Stromal cell of bone marrow (primary cell): ENCODE measurements around the gene WDR18.

Experiments used
- DNase-seq: peaks from one replicate; pipeline ENCODE4 v3.0.0-alpha.2; 2012; ENCODE audit warnings: low read depth

The WDR18 gene, protein sequence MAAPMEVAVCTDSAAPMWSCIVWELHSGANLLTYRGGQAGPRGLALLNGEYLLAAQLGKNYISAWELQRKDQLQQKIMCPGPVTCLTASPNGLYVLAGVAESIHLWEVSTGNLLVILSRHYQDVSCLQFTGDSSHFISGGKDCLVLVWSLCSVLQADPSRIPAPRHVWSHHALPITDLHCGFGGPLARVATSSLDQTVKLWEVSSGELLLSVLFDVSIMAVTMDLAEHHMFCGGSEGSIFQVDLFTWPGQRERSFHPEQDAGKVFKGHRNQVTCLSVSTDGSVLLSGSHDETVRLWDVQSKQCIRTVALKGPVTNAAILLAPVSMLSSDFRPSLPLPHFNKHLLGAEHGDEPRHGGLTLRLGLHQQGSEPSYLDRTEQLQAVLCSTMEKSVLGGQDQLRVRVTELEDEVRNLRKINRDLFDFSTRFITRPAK

DNA sequence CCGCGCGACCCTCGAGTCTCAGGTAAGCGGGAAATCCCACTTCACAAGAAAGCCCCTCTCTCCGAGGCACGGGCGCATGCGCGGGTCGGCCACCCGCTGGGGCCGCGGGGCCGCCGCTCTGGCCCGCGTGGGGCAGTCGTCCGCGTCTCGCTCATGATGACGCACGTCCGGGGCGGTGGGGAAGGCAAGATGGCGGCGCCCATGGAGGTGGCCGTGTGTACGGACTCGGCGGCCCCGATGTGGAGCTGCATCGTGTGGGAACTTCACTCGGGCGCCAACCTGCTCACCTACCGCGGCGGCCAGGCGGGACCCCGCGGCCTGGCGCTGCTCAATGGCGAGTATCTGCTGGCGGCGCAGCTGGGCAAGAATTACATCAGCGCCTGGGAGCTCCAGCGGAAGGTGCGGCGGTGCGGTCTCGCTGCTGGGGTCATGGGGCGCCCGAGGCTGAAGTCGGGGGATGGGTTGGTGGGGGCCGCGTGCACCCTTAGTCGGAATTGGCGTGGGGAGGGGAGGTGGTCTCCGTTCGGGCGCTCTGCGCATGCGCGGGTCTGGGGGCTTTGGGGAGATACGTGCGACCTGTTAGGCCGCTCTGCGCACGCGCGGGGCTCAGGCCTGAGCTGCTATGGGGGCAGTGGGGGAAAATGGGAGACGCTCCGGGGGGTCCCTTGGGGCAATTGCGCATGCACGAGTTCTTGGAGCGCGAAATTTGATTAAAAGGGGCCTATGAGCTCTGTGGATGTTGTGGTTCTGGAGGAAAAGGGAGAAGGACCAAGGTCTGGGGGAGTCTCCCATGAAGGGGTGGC is at the start of gene WDR18:
TSS of gene WDR18 (plus strand) at position 181 of the 803 bp plus-strand sequence. CDS start at position 190, 9 bp downstream.
- peak; percentile 82 for DNase-seq

DNA sequence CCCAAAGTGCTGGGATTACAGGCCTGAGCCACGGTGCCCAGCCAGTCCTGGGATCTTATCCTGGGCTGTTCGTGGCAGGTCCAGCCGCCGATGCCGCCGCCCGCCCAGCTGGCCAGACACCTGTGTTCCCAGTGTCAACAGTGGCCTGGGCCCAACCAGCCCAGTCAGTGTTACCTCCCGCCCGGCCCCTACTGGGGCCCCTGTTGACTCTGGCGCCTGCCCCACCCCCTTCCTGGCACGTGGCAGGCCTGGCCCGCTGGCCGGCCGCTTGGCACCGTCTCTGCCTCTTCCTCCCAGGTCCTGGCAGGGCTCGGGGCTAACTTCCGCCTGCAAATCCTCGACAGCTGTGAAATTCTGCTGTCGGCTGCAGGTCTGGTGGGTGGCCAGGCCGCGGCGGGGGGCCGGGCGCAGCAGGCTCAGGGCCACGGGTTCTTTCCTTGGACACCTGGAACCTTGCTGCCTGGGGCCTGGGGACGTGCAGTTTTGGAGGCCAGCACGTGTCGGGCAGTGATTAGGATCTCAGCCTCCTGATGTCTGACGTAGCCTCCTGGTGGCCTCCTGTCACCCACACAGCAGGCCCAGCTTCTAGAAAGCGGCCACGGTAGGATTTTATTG is 49.2 kb upstream of the WDR18 start:
- DNase-seq = no peak

DNA sequence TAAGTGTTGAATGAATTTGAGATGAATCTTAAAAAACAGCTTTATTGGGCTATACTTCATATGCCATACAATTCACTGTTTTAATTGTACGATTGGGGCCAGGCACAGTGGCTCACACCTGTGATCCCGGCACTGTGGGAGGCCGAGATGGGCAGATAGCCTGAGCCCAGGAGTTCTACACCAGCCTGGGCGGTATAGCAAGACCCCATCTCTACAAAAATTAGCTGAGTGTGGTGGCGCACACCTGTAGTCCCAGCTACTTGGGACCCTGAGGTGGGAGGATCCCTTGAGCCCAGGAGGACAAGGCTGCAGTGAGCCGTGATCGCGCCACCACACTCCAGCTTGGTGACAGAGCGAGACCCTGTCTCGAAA is 48.0 kb upstream of the WDR18 start:
- DNase-seq = no peak

DNA sequence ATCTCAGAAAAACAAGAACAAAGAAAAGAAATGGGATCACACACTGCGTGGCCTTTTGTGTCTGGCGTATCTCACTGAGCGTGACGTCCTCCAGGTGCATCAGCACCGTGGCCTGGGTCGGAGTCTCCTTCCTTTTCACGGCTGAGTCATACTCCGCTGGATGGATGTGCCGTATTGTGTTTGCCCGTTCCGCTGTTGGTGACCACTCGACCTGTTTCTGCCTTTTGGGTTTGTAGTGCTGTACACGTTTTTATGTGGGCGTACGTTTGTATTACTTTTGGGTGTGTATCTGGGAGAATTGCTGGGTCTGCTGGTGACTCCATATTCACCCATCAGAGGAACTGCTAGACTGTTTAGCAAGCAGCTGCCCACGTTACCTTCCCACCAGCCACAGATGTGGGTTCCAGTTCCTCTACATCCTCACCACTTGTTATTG is 46.9 kb upstream of the WDR18 start:
- no peak for DNase-seq

DNA sequence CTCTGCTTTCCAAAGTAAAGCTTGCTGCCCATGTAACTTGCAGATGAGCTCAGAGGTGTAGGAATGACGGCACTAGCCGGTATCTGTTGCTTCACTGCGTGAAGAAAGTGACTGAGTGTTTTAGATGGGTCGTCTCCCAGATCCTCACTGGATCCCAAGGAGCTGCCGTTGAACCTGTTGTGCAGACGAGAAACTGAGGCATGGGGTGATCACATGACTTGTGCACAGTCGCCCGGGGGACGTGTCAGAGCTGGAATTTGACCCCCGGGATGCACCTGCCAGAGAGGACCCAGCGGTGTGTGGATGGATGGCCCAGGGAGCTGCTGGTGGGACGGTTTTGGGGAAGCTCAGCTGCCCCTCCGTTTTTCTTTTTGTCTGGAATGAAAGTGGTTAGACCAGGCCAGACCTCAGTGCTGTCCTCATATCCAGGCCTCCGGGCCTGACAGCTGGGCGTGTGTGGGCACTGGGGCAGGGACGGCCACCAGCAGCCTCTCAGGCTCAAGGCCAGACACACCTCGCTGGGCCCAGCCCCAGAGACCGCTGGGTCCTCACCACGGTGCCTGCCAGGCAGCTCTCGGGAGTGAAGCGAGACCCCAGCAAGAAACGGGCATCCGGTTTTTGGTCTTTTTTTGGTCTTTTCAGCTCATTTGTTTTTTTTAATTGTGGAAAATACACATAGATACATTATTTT is 45.8 kb upstream of the WDR18 start:
- no peak for DNase-seq

DNA sequence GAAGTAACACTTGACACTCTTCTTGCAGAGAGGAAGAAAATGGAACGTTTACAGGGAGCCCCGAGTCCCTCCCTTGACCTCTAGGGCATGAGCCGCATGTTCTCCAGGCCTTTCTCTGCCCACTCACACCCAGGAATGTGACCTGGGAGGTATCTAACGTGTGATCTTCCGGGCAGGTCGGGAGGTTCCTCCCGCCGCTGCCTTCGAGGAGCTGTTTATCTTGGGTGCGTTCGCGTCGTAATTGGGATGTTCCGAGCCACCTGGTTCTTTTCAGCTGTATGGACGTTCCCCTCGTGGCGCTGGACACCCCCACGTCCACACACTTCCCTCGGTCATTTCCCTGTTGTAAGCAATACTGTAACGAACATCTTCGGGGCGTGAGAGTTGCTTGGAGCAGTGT is 44.7 kb upstream of the WDR18 start:
- no peak for DNase-seq

DNA sequence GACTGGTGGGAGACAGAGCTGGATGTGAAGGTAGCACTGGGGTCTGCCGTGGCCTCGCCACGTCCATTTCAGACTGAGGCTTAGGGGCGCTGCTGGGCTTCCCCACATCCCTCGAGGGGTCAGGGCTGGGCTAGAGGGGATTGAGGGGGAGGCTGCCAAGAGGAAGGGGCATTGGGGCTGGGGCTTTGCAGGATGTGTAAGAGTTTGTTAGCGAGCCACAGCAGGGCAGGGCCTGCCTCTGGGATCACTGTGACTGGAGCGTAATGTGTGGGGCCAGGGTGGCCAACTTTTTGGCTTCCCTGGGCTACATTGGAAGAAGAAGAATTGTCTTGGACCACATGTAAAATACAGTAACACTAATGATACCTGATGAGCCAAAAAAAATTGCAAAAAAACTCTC is 44.2 kb upstream of the WDR18 start:
- no peak for DNase-seq

DNA sequence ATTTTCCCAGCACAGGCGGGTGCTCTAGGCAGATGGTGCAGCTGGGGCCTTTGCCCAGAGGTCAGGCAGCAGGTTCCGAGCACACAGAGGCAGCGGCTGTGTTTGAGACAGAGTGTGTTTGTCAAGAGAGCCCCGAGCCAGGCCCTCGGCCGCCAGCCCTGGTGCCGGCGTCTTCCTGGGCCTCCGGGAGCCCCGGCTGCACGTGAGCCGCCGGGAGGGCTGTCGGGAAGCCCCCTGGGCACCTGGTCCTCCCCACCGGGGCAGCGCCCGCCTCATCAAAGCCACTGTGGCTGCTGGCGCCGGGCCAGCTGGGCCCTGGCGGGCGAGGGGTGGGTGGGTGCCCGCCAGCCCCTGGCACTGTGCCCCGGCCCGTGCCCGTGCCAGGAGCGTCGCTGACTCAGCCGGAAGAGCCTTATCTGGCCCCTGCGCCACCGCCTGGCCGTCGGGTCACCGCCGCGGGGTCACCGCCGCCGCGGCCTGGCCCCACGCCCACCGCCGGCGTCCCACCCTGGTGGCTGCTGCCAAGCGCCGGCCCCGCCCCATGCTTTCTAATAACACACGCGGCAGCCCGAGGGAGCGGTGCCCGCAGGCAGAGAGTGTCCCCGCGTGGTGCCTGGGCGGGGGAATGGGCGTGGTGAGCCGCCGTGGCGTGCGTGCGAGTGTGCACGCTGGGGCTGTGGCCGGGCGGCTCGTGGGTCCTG is 43.4 kb upstream of the WDR18 start:
- no peak for DNase-seq

DNA sequence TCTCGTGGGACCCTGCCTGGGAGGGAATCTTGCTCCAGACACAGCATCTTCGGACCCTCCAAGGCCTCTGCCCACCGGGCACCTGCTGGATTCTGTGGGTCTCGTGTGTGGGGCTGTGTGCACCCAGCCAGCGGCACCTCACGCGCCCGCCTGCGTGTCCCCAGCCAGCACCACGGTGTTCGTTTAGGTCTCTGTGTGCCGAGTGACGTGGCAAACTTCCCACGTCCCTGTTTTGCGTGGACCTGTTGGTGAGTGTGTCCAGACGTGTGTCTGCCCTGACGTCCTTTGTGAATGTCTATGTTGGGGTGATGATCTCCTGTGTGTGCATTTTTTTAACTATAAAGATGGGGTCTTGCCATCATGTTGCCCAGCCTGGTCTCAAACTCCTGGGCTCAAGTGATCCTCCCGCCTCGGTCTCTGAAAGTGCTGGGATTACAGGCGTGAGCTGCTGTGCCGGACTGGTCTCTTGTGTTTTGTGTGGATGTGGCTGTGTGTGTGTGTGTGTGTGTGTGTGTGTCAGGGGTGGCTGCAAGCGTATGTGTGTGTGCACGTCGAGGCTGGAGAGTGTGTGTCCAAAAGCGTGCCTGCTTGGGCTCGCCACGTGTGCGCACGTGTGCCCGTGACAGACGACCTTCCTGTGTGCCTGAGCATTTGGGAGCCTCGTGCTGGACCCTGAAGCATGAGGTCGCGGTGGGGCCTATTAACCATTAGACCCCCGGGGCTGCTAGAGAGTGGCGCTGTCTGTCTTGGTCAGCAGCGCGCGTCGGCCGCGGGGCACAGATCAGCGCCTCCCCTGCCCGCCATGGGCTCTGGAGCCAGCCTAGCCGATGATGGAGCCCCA is 42.6 kb upstream of the WDR18 start:
- no peak for DNase-seq

DNA sequence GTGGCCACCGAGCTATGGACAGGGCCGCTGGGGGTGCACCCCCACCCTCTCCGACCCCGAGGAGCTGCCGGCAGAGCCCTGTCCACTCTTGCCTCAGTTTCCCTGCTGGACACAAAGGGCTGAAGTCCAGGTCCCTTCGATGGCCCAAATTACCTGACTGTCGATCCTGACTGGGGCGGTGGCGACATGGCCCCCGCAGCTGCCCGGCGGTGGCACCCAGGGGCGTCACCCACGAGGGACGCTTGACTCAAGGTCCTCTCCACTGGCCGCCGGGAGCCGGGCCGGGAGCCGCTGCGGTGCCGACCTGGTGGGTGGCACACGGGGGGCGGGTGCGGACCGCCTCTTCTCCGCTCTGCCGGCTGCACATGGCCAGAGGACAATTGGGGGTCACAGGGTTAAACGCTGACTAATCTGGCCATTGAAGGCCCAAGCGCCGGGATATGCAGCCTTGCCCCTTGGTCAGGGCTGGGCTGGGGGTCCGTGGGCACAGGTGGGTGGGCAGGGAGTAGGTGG is 42.0 kb upstream of the WDR18 start:
- no peak for DNase-seq

DNA sequence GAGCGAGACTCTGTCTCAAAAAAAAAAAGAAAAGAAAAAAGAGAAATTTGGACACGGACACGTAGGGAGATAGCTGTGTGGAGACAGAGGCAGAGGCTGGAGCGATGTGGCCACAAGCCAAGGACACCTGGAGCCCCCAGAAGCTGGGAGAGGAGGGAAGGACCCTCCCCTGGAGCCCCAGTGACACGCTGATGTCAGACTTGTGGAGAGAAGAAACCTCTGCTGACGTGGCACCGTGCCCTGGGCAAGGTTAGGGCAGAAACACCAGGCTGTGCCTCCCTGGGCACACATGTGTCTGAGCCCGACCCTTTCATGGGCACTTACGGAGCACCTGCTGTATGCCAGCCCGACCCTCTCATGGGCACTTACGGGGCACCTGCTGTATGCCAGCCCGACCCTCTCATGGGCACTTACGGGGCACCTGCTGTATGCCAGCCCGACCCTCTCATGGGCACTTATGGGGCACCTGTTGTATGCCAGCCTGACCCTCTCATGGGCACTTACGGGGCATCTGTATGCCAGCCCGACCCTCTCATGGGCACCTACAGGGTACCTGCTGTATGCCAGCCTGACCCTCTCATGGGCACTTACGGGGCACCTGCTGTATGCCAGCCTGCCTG is 40.5 kb upstream of the WDR18 start:
- no peak for DNase-seq

DNA sequence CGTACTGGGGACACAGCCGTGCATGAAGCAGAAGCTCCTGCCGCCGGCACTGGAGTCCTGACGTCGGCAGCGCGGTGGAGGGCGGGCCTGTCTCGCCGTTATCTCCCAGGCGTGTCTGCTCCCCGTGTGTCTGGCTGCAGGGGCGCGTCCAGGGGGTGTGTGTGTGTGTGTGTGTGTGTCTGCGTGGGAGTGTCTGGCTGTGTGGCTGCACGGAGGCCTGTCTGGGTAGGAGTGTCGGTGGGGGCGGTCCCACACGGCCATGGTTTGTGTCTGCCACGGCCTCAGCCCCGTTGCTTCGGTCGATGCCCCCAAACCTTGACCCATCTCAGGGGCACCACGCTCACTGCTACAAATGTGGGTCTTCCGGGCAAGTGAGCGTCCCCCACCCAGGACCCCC is 40.0 kb upstream of the WDR18 start:
- DNase-seq = no peak

DNA sequence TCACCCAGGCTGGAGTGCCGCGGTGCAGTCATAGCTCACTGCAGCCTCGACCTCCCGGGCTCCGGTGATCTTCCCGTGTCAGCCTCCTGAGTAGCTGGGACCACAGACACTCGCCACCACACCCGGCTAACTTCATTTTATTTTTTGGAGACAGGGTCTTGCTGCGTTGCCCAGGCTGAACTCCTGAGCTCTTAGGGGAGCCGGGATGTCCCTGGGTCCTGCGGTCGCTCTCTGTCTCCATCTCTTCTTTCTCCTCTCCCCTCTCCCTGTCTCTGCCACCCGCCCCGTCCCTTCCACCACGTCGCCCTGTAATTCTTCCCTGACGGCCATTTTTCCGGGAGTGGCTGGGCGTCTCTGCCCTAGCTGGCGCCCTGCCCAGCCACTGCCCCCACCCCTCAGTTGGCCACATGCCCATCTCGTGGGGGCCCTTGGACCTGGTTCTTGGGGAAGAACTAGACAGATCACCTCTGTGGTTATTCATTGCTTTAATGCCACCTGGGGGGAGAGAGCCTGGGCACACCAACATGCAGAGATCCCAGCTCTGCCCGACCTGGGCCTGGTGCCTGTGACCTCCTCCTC is 39.4 kb upstream of the WDR18 start:
- DNase-seq = no peak

DNA sequence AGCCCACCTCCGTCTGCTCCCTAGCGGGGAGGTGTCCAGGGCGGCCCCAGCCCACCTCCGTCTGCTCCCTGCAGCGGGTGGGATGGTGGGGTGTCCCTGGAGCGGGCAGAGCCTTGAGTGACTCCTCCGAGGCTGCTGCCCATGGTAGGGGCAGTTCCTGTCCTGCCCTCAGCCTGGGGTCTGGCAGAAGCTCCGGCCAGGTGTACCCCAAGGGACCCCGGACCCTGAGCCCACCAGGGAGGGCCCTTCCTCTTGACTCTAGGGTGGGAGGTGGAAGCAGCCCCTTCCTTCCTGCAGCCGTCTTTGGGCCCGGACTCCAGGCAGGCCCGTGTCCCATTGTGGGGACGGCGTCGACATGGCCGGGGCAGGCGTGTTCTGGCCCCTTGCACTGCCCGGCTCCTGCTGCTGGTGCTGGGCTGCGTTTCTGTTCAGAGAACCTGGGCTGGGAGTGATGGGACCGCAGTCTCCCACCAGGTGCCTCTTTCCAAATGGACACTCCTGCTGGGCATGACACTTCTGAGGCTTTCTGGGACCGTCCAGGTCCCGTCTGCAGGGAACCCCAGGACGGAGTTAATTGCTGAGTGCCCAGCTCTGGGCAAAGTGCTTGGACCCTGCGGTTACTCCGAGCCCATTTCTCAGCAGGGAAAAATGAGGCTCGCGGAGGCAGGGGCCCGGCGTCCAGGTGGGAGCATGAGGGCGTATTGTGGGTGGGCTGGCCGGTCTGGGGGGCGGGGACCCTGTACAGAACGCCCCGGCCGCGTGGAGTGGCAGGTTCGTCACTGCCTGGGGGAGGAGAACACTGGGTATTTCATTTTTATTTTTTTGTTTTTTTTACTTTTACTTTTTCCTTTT is 38.5 kb upstream of the WDR18 start:
- DNase-seq = no peak

DNA sequence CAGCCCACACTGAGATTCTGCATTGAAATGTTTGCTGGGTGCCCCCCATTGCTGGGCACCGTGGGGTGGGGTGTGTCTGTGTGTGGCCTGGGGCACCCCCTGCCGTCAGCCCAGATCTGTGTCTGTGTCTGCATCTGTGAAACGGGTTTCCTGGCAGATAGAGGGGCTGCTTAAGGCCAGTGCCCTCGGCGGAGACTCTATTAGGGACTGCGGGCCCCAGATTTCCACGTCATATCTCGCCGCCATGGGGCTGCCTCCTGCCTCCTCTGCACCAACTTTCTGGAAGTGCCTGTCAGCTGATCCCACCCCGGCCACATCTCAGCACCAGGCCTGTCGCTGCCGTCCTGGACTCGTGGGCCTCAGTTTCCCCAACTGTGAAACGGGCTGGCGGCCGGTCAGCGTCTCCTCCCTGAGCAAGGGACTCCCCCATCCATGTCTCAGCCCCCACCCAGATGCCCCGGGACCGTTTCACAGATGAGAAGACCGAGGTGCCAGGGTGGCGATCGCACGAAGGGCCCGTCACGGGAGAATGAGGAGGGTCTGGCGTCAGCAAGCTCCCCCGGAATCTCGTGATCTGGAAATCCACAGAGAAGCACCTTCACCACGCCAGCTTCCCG is 36.9 kb upstream of the WDR18 start:
- DNase-seq = no peak

DNA sequence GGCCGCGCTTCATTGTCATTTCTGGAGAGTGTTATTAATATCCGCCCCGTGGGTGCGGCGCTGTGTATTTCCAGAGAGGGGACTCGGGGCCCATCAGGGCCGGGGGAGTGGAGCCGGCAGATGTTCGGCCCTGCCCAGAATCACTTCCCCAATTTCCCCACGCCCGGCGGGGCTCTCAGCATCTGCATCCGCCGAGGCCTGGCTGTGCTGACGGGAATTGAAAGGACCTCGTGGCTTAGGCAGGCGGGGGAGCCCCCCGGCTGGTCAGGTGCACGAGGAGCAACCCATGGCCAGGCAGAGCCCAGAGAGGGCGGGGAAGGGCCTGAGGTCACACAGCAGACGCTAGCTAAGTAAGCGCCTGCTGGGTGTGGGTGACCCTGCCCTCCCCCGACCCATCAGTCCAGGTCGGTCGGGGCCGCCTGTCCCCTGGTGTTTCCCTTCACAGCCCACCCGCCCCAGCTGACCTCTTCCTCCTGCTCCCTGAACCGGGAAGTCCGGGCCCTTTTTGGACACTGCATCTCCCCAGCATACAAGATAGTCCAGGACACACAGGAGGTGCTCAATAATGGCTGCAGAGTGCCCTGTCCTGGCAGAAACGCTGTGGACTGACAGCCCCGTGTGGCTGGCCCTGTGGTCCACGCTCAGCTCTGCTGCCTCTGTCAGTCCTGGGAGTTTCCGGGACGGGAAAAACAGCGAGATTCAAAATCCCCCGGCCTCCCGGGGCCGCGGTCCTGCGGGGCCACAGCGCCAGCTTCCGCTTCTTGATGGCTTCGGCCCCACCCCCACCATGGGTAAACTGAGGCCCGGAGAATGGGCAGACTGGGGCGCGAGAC is 36.2 kb upstream of the WDR18 start:
- DNase-seq = no peak

DNA sequence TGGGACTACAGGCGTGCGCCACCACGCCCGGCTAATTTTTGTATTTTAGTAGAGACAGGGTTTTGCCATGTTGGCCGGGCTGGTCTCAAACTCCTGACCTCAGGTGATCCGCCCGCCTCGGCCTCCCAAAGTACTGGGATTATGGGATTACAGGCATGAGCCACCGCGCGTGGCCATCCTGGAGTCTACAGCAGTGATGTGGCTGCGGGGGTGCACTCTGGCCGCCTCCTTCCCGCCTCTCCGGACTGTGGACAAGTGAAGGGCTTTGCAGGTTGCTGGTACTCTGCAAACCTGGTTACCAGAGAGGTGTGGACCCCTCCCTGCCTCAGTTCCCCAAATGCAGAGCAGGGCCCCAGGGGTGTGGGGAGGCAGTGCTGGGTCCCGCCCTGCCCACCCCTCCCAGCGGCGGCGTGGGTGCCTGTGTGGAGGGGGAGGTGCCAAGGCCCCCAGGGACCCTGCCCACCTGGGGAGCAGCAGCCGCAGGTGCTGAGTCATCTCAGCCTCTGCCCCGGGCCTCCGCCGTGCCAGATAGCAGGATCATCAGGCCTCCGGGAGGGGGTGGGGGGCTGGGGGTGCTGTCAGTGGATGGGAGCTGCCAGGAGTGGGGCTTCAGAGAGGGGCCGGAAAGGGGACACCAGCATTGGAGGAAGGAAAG is 35.2 kb upstream of the WDR18 start:
- DNase-seq = no peak
